SU-DHL-6 (cell line): ENCODE data around the gene P2RX2.

Source experiments
- H2AFZ ChIP-seq: fragments of 200-600 bp; sonication (generic); 2 replicates; pipeline ENCODE4 v1.6.1; 2014; ENCODE audit warnings: low read depth, mild to moderate bottlenecking, moderate library complexity, mixed read lengths, antibody characterized with exemption, low read length; ENCODE audit not compliant: severe bottlenecking
- H3F3A ChIP-seq: fragments of 200-600 bp; shearing (Covaris generic); 2 replicates; pipeline ENCODE4 v1.6.0; 2016; ENCODE audit warnings: antibody characterized with exemption, mild to moderate bottlenecking; ENCODE audit not compliant: insufficient read depth
- H3K27ac ChIP-seq: fragments of 200-600 bp; sonication (generic); 2 replicates; pipeline ENCODE4 v1.5.1; 2016; ENCODE audit warnings: low read depth, mild to moderate bottlenecking, low read length, moderate library complexity, mixed read lengths
- H3K27me3 ChIP-seq: fragments of 200-600 bp; sonication (generic), shearing (Covaris generic); 2 replicates; pipeline ENCODE4 v1.6.0; 2014; ENCODE audit warnings: mild to moderate bottlenecking, low read length
- H3K36me3 ChIP-seq: fragments of 200-600 bp; sonication (generic); 2 replicates; pipeline ENCODE4 v1.6.1; 2014; ENCODE audit warnings: mild to moderate bottlenecking, low read length, mixed read lengths
- H3K4me2 ChIP-seq: fragments of 300-600, 200-600 bp; shearing (Covaris generic), sonication (generic); 2 replicates; pipeline ENCODE4 v1.6.0; 2014; ENCODE audit warnings: low read length, low read depth, mild to moderate bottlenecking; ENCODE audit not compliant: poor library complexity, severe bottlenecking
- H3K4me3 ChIP-seq: fragments of 200-600 bp; sonication (generic); 2 replicates; pipeline ENCODE4 v1.5.1; 2014; ENCODE audit warnings: antibody characterized with exemption, low read length, mild to moderate bottlenecking, mixed read lengths; ENCODE audit not compliant: insufficient read depth, poor library complexity, severe bottlenecking
- H3K79me2 ChIP-seq: fragments of 200-600 bp; sonication (generic); 2 replicates; pipeline ENCODE4 v1.6.1; 2014; ENCODE audit warnings: mild to moderate bottlenecking, low read length, moderate library complexity; ENCODE audit not compliant: insufficient read depth
- H3K9ac ChIP-seq: fragments of 200-600 bp; sonication (generic); 2 replicates; pipeline ENCODE4 v1.7.0; 2014; ENCODE audit warnings: mild to moderate bottlenecking, low read length
- H3K9me2 ChIP-seq: fragments of 200-600 bp; sonication (generic); replicated peaks from 2 replicates; pipeline ENCODE4 v1.6.1; 2014; ENCODE audit warnings: low read length; ENCODE audit not compliant: insufficient read depth
- H3K9me3 ChIP-seq: fragments of 200-600 bp; sonication (generic); 2 replicates; pipeline ENCODE4 v1.6.1; 2014; ENCODE audit warnings: low read length, mixed read lengths; ENCODE audit not compliant: insufficient read depth
- H4K20me1 ChIP-seq: fragments of 200-600 bp; sonication (generic); 2 replicates; pipeline ENCODE4 v1.6.1; 2014; ENCODE audit warnings: low read depth, mild to moderate bottlenecking, antibody characterized with exemption, low read length, moderate library complexity, mixed read lengths
- CTCF ChIP-seq: fragments of 200-600 bp; sonication (generic); IDR thresholded peaks from one replicate; pipeline ENCODE4 v1.5.1; 2017; ENCODE audit warnings: antibody characterized with exemption, mild to moderate bottlenecking, low read length, moderate library complexity; ENCODE audit not compliant: insufficient read depth, poor library complexity, severe bottlenecking
- EZH2phosphoT487 ChIP-seq: fragments of 200-600 bp; sonication (generic), shearing (Covaris generic); conservative IDR thresholded peaks from 2 replicates; pipeline ENCODE4 v1.6.1; 2018; ENCODE audit warnings: mild to moderate bottlenecking, antibody characterized with exemption, low read length, moderate library complexity, mixed read lengths

The P2RX2 gene

GRCh38 chr12:132638541-132639408 is 20.2 kb downstream of the P2RX2 start:
- Histone ChIP-seq H3K9me2 (no peaks in the 10 kb centered on the region), H4K20me1 (no peaks in the 10 kb centered on the region), H3F3A (no peaks in the 10 kb centered on the region), H3K4me2 (no peak overlapping the region), H3K27ac (no peak overlapping the region), H2AFZ (no peak overlapping the region), H3K79me2 (no peaks in the 10 kb centered on the region), H3K27me3 (no peaks in the 10 kb centered on the region), H3K9ac (no peak overlapping the region), H3K4me3 (no peak overlapping the region), H3K9me3 (no peaks in the 10 kb centered on the region), H3K36me3 (peaks cover 10% of the 10 kb centered on the region; the same call in 1 of the 2 replicates)
- TF ChIP-seq EZH2phosphoT487: no peak
- peak; percentile 46 for TF ChIP-seq CTCF

GRCh38 chr12:132639956-132640520 is 21.5 kb downstream of the P2RX2 start:
- Histone ChIP-seq H3K4me2 (no peak overlapping the region), H3K27ac (no peak overlapping the region), H2AFZ (no peak overlapping the region), H3K36me3 (peaks cover 10% of the 10 kb centered on the region; the same call in 1 of the 2 replicates), H3K4me3 (no peak overlapping the region), H4K20me1 (no peaks in the 10 kb centered on the region), H3K9ac (no peak overlapping the region), H3K79me2 (no peaks in the 10 kb centered on the region), H3K9me2 (no peaks in the 10 kb centered on the region), H3K9me3 (no peaks in the 10 kb centered on the region), H3K27me3 (no peaks in the 10 kb centered on the region), H3F3A (no peaks in the 10 kb centered on the region)
- TF ChIP-seq EZH2phosphoT487: no peak
- no peak for TF ChIP-seq CTCF

GRCh38 chr12:132640936-132641335 is 22.4 kb downstream of the P2RX2 start:
- Histone ChIP-seq H3K9ac (no peak overlapping the region), H3K27me3 (no peaks in the 10 kb centered on the region), H3K27ac (no peak overlapping the region), H3F3A (no peaks in the 10 kb centered on the region), H3K9me2 (no peaks in the 10 kb centered on the region), H3K9me3 (no peaks in the 10 kb centered on the region), H3K36me3 (peaks cover 5% of the 10 kb centered on the region; the same call in 1 of the 2 replicates), H3K4me3 (no peak overlapping the region), H3K79me2 (no peaks in the 10 kb centered on the region), H2AFZ (no peak overlapping the region), H4K20me1 (no peaks in the 10 kb centered on the region), H3K4me2 (no peak overlapping the region)
- TF ChIP-seq CTCF (no peak), EZH2phosphoT487 (no peak)
